Parathyroid adenoma (tissue), 2 donors: ENCODE results near the gene ADAM12.

ENCODE experiments used
- H2AFZ ChIP-seq: fragments of 300-600 bp; sonication (generic); one replicate; pipeline ENCODE4 v1.7.0; 2017; ENCODE audit warnings: antibody characterized with exemption, mild to moderate bottlenecking
- H3K27ac ChIP-seq: fragments of 300-600 bp; sonication (generic); one replicate; pipeline ENCODE4 v1.7.0; 2017
- H3K27me3 ChIP-seq: fragments of 300-600 bp; sonication (generic); one replicate; pipeline ENCODE4 v1.7.0; 2017; ENCODE audit warnings: low read length; ENCODE audit not compliant: control insufficient read depth, insufficient read depth
- H3K36me3 ChIP-seq: fragments of 300-600 bp; sonication (generic); one replicate; pipeline ENCODE4 v1.7.0; 2017; ENCODE audit warnings: low read length; ENCODE audit not compliant: control insufficient read depth, insufficient read depth
- H3K4me1 ChIP-seq: fragments of 300-600 bp; sonication (generic); one replicate; pipeline ENCODE4 v1.7.0; 2017; ENCODE audit warnings: control low read depth
- H3K4me2 ChIP-seq: fragments of 300-600 bp; sonication (generic); one replicate; pipeline ENCODE4 v1.7.0; 2017; ENCODE audit warnings: low read length
- H3K4me3 ChIP-seq: fragments of 300-600 bp; sonication (generic); one replicate; pipeline ENCODE4 v1.7.0; 2017; ENCODE audit warnings: low read depth, low read length
- H3K79me2 ChIP-seq: fragments of 300-600 bp; sonication (generic); one replicate; pipeline ENCODE4 v1.7.0; 2017; ENCODE audit warnings: control low read depth
- H3K9ac ChIP-seq: fragments of 300-600 bp; sonication (generic); one replicate; pipeline ENCODE4 v1.7.0; 2017; ENCODE audit warnings: mild to moderate bottlenecking
- H3K9me3 ChIP-seq: fragments of 300-600 bp; sonication (generic); one replicate; pipeline ENCODE4 v1.7.0; 2017; ENCODE audit warnings: low read length; ENCODE audit not compliant: control insufficient read depth
- CTCF ChIP-seq: fragments of 300-600 bp; sonication (generic); IDR thresholded peaks from one replicate; pipeline ENCODE4 v1.7.0; 2017; ENCODE audit warnings: antibody characterized with exemption, mild to moderate bottlenecking
- donor health status: primary hyperparathyroidism.

The ADAM12 gene

GRCh38 chr10:126235979-126236851, 152.1 kb downstream of the ADAM12 start:
- H3K27me3 ChIP-seq, result no peaks in the 10 kb centered on the region
- H2AFZ ChIP-seq, result no peak overlapping the region
- no peaks in the 10 kb centered on the region for H3K36me3 ChIP-seq
- no peaks in the 10 kb centered on the region for H3K79me2 ChIP-seq
- no peaks in the 10 kb centered on the region for H3K9me3 ChIP-seq
- no peak for TF ChIP-seq CTCF
- no peaks in the 10 kb centered on the region for H3K4me1 ChIP-seq
- no peak overlapping the region for H3K9ac ChIP-seq
- no peak overlapping the region for H3K4me3 ChIP-seq
- no peak overlapping the region for H3K4me2 ChIP-seq
- no peak overlapping the region for H3K27ac ChIP-seq

- H3K9me3 ChIP-seq, result no peaks in the 10 kb centered on the region
- no peak for TF ChIP-seq CTCF
- H3K79me2 ChIP-seq, result no peaks in the 10 kb centered on the region
- no peak overlapping the region for H3K9ac ChIP-seq
- no peak overlapping the region for H3K4me3 ChIP-seq
- H3K4me2 ChIP-seq, result no peak overlapping the region
- H3K27me3 ChIP-seq, result no peaks in the 10 kb centered on the region
- no peaks in the 10 kb centered on the region for H3K36me3 ChIP-seq
- no peak overlapping the region for H3K27ac ChIP-seq
- H2AFZ ChIP-seq, result no peak overlapping the region
- no peaks in the 10 kb centered on the region for H3K4me1 ChIP-seq
Observed at GRCh38 chr10:126235091-126235978, 152.9 kb downstream of the ADAM12 start.

DNA sequence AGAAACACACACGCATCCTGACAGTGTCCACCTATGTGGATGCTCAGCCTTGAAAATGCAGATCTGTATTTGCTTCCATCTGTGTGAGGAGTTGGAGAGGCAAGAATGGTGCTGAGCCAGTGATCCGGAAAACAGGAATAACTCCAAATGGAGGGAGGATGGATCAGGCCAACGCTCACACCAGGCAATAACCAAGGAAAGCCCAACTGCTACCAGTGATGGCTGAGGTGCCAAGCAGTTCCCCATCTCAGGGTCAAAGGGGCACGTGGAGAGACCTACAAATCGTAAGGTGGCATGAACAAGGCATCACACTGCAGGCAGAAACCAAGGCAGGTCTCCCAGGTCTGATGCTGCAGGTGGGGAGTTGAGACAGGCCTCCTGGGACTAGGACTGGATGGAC, 153.6 kb downstream of the ADAM12 start:
- no peak for TF ChIP-seq CTCF
- no peaks in the 10 kb centered on the region for H3K27me3 ChIP-seq
- H3K27ac ChIP-seq, result no peak overlapping the region
- no peak overlapping the region for H3K4me2 ChIP-seq
- no peaks in the 10 kb centered on the region for H3K9me3 ChIP-seq
- H3K4me1 ChIP-seq, result no peaks in the 10 kb centered on the region
- H3K36me3 ChIP-seq, result no peaks in the 10 kb centered on the region
- no peaks in the 10 kb centered on the region for H3K79me2 ChIP-seq
- H2AFZ ChIP-seq, result no peak overlapping the region
- no peak overlapping the region for H3K4me3 ChIP-seq
- no peak overlapping the region for H3K9ac ChIP-seq

- Histone ChIP-seq H3K27ac (no peak overlapping the region), H3K27me3 (no peaks in the 10 kb centered on the region), H3K4me1 (no peaks in the 10 kb centered on the region), H3K4me3 (no peak overlapping the region), H3K36me3 (no peaks in the 10 kb centered on the region), H3K4me2 (no peak overlapping the region), H2AFZ (no peak overlapping the region), H3K79me2 (no peaks in the 10 kb centered on the region), H3K9ac (no peak overlapping the region), H3K9me3 (no peaks in the 10 kb centered on the region)
- TF ChIP-seq CTCF, result no peak
Observed at GRCh38 chr10:126233182-126234148, 154.8 kb downstream of the ADAM12 start.
